RWPE1 (cell line): ENCODE data around the gene CRIP1.

ENCODE experiments used
- CTCF ChIA-PET: fragments of 350-600 bp; sonication (Branson Sonifier 250); formaldehyde crosslinking; extraction: SDS; loops from one replicate; lab custom pipeline; 2021; lab: Yijun Ruan, JAX
- POLR2A ChIA-PET: fragments of 400-600 bp; formaldehyde crosslinking; extraction: SDS; loops from one replicate; lab custom pipeline; 2020; ENCODE audit warnings: antibody characterized with exemption; ENCODE audit not compliant: low non-redundant PET; lab: Yijun Ruan, JAX
- DNase-seq: peaks from one replicate; pipeline ENCODE4 v3.0.0; 2012; ENCODE audit warnings: low spot score
- H3K27ac ChIP-seq: fragments of 450-650 bp; 2 replicates; pipeline ENCODE4 v1.5.1; 2017
- CTCF ChIP-seq: fragments of 450-650 bp; conservative IDR thresholded peaks from 2 replicates; pipeline ENCODE4 v1.5.1; 2017; ENCODE audit warnings: low read depth, mild to moderate bottlenecking

CRIP1 gene

GRCh38 chr14:105479431-105480158, 7.1 kb upstream of the CRIP1 start:
- POLR2A ChIA-PET, result no interaction called here

GRCh38 chr14:105480199-105480746, 6.4 kb upstream of the CRIP1 start:
- peak overlapping the region; percentile 100 for H3K27ac ChIP-seq
- POLR2A ChIA-PET, result interaction anchor here (0.5 to 0.9 kb wide), 2 partner anchors 12 to 512 kb away, joined by 3 read pairs; no protein-coding TSS in a partner anchor
- no peak for TF ChIP-seq CTCF
- CTCF ChIA-PET, result interaction anchor here (0.6 to 2.7 kb wide), 19 partner anchors 8 to 940 kb away, joined by 3 to 24 read pairs (median 4); partner anchors contain the start of gene TMEM121
- no peak for DNase-seq

More at GRCh38 chr14:105479431-105480158, 7.1 kb upstream of the CRIP1 start:
- H3K27ac ChIP-seq, result peak overlapping the region; percentile 100
- no peak for TF ChIP-seq CTCF
- CTCF ChIA-PET, result no interaction called here
- DNase-seq, result no peak

GRCh38 chr14:105480807-105481801, 5.6 kb upstream of the CRIP1 start:
- peak; percentile 77 for DNase-seq
- H3K27ac ChIP-seq, result peak overlapping the region; percentile 100
- ChIA-PET POLR2A (interaction anchor here (0.5 to 0.9 kb wide), 2 partner anchors 13 to 513 kb away, joined by 3 read pairs; no protein-coding TSS in a partner anchor), CTCF (interaction anchor here (0.6 to 2.7 kb wide), 20 partner anchors 9 to 939 kb away, joined by 3 to 24 read pairs (median 4); partner anchors contain the start of gene TMEM121)
- peak; percentile 96 for TF ChIP-seq CTCF

GRCh38 chr14:105481886-105482457, 4.7 kb upstream of the CRIP1 start:
- peak; percentile 93 for DNase-seq
- no peak for TF ChIP-seq CTCF
- peak overlapping the region; percentile 100 for H3K27ac ChIP-seq
- CTCF ChIA-PET, result interaction anchor here (0.7 to 2.7 kb wide), 5 partner anchors 8 to 51 kb away, joined by 3 to 24 read pairs (median 10); no protein-coding TSS in a partner anchor
- POLR2A ChIA-PET, result no interaction called here

GRCh38 chr14:105482486-105483110, 4.1 kb upstream of the CRIP1 start:
- DNase-seq, result no peak
- ChIA-PET CTCF (interaction anchor here (0.7 to 2.7 kb wide), 4 partner anchors 7 to 51 kb away, joined by 3 to 24 read pairs (median 3); no protein-coding TSS in a partner anchor), POLR2A (no interaction called here)
- H3K27ac ChIP-seq, result peak overlapping the region; percentile 100
- no peak for TF ChIP-seq CTCF
